ENCODE data around the gene PSMD11. TPM values are rescaled to one million over a fixed set of nuclear protein-coding genes. Genes with fewer than 3 reads are reported as not detected.

The PSMD11 gene
- total RNA-seq, 1 experiment from 2014 or later: 212 TPM

DNA sequence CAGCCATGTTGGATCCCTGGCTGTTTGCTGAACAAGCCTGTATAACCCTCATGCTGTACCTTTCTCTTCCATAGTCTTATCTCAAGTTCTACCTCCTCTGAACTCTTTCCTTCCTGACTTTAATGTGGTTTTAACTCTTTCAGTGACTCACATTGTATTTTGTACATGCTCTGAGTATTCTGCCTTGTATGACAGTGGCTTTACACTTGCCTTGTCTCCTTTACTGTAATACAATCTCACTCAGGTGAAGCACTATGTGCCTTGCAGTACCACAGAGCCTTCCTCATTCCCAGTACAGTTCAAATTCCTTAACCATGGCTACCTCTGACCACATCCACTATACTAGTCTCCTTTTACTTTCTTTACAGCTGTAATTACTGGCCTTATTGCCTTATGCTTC, 14.1 kb downstream of the PSMD11 start:
- Histone ChIP-seq H3K9me3 (ENCODE audit: control insufficient read depth, insufficient read depth, low read depth, low read length) (no peaks in the 10 kb centered on the region), H3K27ac (ENCODE audit: low read length) (no peak overlapping the region), H3K27me3 (ENCODE audit: control insufficient read depth, insufficient read depth, low read length) (no peaks in the 10 kb centered on the region), H3K4me1 (ENCODE audit: control insufficient read depth, insufficient read depth, low read length) (no peaks in the 10 kb centered on the region), H3K4me3 (ENCODE audit: low read depth in 2 of 2, low read length in 2 of 2) (no peak overlapping the region), H3K36me3 (ENCODE audit: control insufficient read depth, insufficient read depth, low read length) (peaks cover 36% of the 10 kb centered on the region)
- no TSS peak for BruUV-seq (replicated peaks)
- in situ Hi-C loops (cut with HindIII; ENCODE audit: low pct_unique_long_range_greater_than_20kb, low sequenced_read_pairs): no loop called here
- ChIA-PET POLR2A (no interaction called here), CTCF (no interaction called here)
- no peak for DNase-seq (ENCODE audit: low read depth, low spot score)
- intact Hi-C loops (cut with micrococcal nuclease; ENCODE audit: unreplicated experiment): no loop called here
- TF ChIP-seq, protein P1, sequence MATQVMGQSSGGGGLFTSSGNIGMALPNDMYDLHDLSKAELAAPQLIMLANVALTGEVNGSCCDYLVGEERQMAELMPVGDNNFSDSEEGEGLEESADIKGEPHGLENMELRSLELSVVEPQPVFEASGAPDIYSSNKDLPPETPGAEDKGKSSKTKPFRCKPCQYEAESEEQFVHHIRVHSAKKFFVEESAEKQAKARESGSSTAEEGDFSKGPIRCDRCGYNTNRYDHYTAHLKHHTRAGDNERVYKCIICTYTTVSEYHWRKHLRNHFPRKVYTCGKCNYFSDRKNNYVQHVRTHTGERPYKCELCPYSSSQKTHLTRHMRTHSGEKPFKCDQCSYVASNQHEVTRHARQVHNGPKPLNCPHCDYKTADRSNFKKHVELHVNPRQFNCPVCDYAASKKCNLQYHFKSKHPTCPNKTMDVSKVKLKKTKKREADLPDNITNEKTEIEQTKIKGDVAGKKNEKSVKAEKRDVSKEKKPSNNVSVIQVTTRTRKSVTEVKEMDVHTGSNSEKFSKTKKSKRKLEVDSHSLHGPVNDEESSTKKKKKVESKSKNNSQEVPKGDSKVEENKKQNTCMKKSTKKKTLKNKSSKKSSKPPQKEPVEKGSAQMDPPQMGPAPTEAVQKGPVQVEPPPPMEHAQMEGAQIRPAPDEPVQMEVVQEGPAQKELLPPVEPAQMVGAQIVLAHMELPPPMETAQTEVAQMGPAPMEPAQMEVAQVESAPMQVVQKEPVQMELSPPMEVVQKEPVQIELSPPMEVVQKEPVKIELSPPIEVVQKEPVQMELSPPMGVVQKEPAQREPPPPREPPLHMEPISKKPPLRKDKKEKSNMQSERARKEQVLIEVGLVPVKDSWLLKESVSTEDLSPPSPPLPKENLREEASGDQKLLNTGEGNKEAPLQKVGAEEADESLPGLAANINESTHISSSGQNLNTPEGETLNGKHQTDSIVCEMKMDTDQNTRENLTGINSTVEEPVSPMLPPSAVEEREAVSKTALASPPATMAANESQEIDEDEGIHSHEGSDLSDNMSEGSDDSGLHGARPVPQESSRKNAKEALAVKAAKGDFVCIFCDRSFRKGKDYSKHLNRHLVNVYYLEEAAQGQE (IDR thresholded peaks at IDR 0.05; ENCODE audit: insufficient read depth in 1 of 2, low read depth in 2 of 2, low read length in 1 of 2): no peak
- no peak for TF ChIP-seq SIN3A (IDR thresholded peaks at IDR 0.05; ENCODE audit: borderline replicate concordance, insufficient read depth, low read depth, low read length)
- TF ChIP-seq, protein P2, sequence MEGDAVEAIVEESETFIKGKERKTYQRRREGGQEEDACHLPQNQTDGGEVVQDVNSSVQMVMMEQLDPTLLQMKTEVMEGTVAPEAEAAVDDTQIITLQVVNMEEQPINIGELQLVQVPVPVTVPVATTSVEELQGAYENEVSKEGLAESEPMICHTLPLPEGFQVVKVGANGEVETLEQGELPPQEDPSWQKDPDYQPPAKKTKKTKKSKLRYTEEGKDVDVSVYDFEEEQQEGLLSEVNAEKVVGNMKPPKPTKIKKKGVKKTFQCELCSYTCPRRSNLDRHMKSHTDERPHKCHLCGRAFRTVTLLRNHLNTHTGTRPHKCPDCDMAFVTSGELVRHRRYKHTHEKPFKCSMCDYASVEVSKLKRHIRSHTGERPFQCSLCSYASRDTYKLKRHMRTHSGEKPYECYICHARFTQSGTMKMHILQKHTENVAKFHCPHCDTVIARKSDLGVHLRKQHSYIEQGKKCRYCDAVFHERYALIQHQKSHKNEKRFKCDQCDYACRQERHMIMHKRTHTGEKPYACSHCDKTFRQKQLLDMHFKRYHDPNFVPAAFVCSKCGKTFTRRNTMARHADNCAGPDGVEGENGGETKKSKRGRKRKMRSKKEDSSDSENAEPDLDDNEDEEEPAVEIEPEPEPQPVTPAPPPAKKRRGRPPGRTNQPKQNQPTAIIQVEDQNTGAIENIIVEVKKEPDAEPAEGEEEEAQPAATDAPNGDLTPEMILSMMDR (IDR thresholded peaks at IDR 0.05): no peak
- ATAC-seq: no peak

DNA sequence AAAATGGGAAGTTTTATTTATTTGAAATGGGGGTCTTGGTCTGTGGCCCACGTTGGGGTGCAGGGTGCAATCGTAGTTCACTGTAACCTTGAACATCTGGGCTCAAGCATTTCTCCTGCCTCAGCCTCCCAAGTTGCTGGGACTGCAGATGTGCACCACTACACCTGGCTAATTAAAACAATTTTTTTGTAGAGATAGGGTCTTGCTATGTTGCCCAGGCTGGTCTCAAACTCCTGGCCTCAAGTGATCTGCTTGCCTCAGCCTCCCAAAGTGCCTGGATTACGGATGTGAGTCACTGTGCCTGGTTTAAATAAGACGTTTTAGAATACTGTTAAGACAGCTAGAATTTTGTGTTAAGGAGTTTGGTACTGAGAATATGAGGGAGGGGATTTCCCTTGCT, 15.7 kb downstream of the PSMD11 start:
- no TSS peak for BruUV-seq (replicated peaks)
- Histone ChIP-seq H3K9me3 (ENCODE audit: control insufficient read depth, insufficient read depth, low read depth, low read length) (no peaks in the 10 kb centered on the region), H3K36me3 (ENCODE audit: control insufficient read depth, insufficient read depth, low read length) (peaks cover 34% of the 10 kb centered on the region), H3K27ac (ENCODE audit: low read length) (no peak overlapping the region), H3K4me3 (ENCODE audit: low read depth in 2 of 2, low read length in 2 of 2) (no peak overlapping the region), H3K27me3 (ENCODE audit: control insufficient read depth, insufficient read depth, low read length) (no peaks in the 10 kb centered on the region), H3K4me1 (ENCODE audit: control insufficient read depth, insufficient read depth, low read length) (no peaks in the 10 kb centered on the region)
- TF ChIP-seq TCF7L2 (IDR thresholded peaks at IDR 0.05; ENCODE audit: low read depth, low read length) (no peak), POLR2AphosphoS5 (IDR thresholded peaks at IDR 0.05; ENCODE audit: low read depth, low read length) (no peak), SIN3A (IDR thresholded peaks at IDR 0.05; ENCODE audit: borderline replicate concordance, insufficient read depth, low read depth, low read length) (no peak)
- TF ChIP-seq, protein P2 (IDR thresholded peaks at IDR 0.05): no peak
- TF ChIP-seq, protein P1 (IDR thresholded peaks at IDR 0.05; ENCODE audit: insufficient read depth in 1 of 2, low read depth in 2 of 2, low read length in 1 of 2): no peak
- DNase-seq (ENCODE audit: low read depth, low spot score): no peak
- no peak for ATAC-seq
- ChIA-PET POLR2A (no interaction called here), CTCF (no interaction called here)
- in situ Hi-C loops (cut with HindIII; ENCODE audit: low pct_unique_long_range_greater_than_20kb, low sequenced_read_pairs) (no loop called here), intact Hi-C loops (cut with micrococcal nuclease; ENCODE audit: unreplicated experiment) (no loop called here)

Data from Panc1 (cell line).